GM12891 (cell line): ENCODE measurements around the gene UPK1B.

Source experiments
- DNase-seq: peaks from one replicate; pipeline ENCODE4 v3.0.0; 2011; ENCODE audit warnings: low spot score; ENCODE audit not compliant: insufficient read length
- FAIRE-seq: peaks from 2 replicates; lab custom pipeline; 2011; peaks lifted over from hg19 to GRCh38; lab: Jason Lieb, UNC
- PAX5 ChIP-seq: IDR thresholded peaks from 2 replicates; pipeline ENCODE4 v1.6.1; 2011; ENCODE audit warnings: low read length, moderate library complexity, mild to moderate bottlenecking; ENCODE audit not compliant: insufficient read depth, severe bottlenecking
- POLR2A ChIP-seq: IDR thresholded peaks from 2 replicates; pipeline ENCODE4 v1.6.1; 2011; ENCODE audit warnings: low read depth, low read length, control low read depth
- POLR2AphosphoS5 ChIP-seq: IDR thresholded peaks from 2 replicates; pipeline ENCODE4 v1.6.1; 2011; ENCODE audit warnings: low read depth, low read length, control low read depth
- POU2F2 ChIP-seq: IDR thresholded peaks from 2 replicates; pipeline ENCODE4 v1.6.1; 2011; ENCODE audit warnings: low read depth, mild to moderate bottlenecking, control low read depth, low read length, moderate library complexity
- SPI1 ChIP-seq: IDR thresholded peaks from 2 replicates; pipeline ENCODE4 v1.6.1; 2011; ENCODE audit warnings: low read depth, low read length, control low read depth
- TAF1 ChIP-seq: IDR thresholded peaks from 2 replicates; pipeline ENCODE4 v1.6.1; 2011; ENCODE audit warnings: low read depth, low read length, control low read depth

UPK1B gene

GRCh38 chr3:119220198-119220597 lies 46.8 kb downstream of the UPK1B start:
- TF ChIP-seq PAX5 (no peak), TAF1 (no peak), SPI1 (no peak), POU2F2 (no peak), POLR2A (no peak), POLR2AphosphoS5 (no peak)
- DNase-seq (no peak), FAIRE-seq (no peak)

GRCh38 chr3:119220970-119221667 lies 47.7 kb downstream of the UPK1B start:
- FAIRE-seq (no peak), DNase-seq (no peak)
- TF ChIP-seq PAX5 (no peak), SPI1 (no peak), POLR2A (no peak), POLR2AphosphoS5 (no peak), POU2F2 (no peak), TAF1 (no peak)

- DNase-seq (no peak), FAIRE-seq (no peak)
- no peak for TF ChIP-seq SPI1
- TF ChIP-seq POU2F2, result no peak
- no peak for TF ChIP-seq POLR2A
- TF ChIP-seq PAX5, result no peak
- TF ChIP-seq TAF1, result no peak
- no peak for TF ChIP-seq POLR2AphosphoS5
These were observed 48.5 kb downstream of the UPK1B start for GRCh38 chr3:119221779-119222320.

- TF ChIP-seq POLR2A (no peak), POU2F2 (no peak), PAX5 (no peak), TAF1 (no peak), SPI1 (no peak), POLR2AphosphoS5 (no peak)
- DNase-seq, result no peak
- FAIRE-seq, result no peak
These were observed 49.0 kb downstream of the UPK1B start for GRCh38 chr3:119222391-119222790.

GRCh38 chr3:119223511-119223910 lies 50.1 kb downstream of the UPK1B start:
- FAIRE-seq, result no peak

GRCh38 chr3:119225121-119225520 lies 51.7 kb downstream of the UPK1B start:
- no peak for FAIRE-seq
- no peak for DNase-seq
- TF ChIP-seq SPI1 (no peak), PAX5 (no peak), TAF1 (no peak), POLR2AphosphoS5 (no peak), POLR2A (no peak), POU2F2 (no peak)

More at GRCh38 chr3:119223511-119223910, 50.1 kb downstream of the UPK1B start:
- no peak for DNase-seq
- TF ChIP-seq POU2F2, result no peak

- TF ChIP-seq POLR2AphosphoS5, result no peak
- TF ChIP-seq TAF1, result no peak
- no peak for TF ChIP-seq POLR2A
- no peak for TF ChIP-seq SPI1
- TF ChIP-seq POU2F2, result no peak
- no peak for TF ChIP-seq PAX5
- DNase-seq (no peak), FAIRE-seq (no peak)
These were observed 53.9 kb downstream of the UPK1B start for GRCh38 chr3:119227070-119227850.

- no peak for DNase-seq
- TF ChIP-seq POLR2AphosphoS5, result no peak
- FAIRE-seq, result no peak
These were observed 55.2 kb downstream of the UPK1B start for GRCh38 chr3:119228373-119229145.

GRCh38 chr3:119229190-119229589 lies 55.8 kb downstream of the UPK1B start:
- FAIRE-seq (no peak), DNase-seq (no peak)
- no peak for TF ChIP-seq TAF1
- no peak for TF ChIP-seq POU2F2

GRCh38 chr3:119230071-119230470 lies 56.7 kb downstream of the UPK1B start:
- FAIRE-seq (no peak), DNase-seq (no peak)
- TF ChIP-seq PAX5 (no peak), POLR2AphosphoS5 (no peak), TAF1 (no peak), POU2F2 (no peak), POLR2A (no peak)
